Measurements from ENCODE around the gene ZBTB16. TPM values are rescaled to one million over a fixed set of nuclear protein-coding genes. Genes with fewer than 3 reads are reported as not detected.
A peak's percentile ranks its signal among the peaks of the same experiment; 100 is the strongest.

The ZBTB16 gene
- total and polyA plus RNA-seq, 2 experiments from 2014 or later = 0.29 to 1.4 TPM

GRCh38 chr11:114148013-114148382, 88.5 kb downstream of the ZBTB16 start:
- Mint-ChIP-seq H3K4me1 (peaks cover 16% of the 10 kb centered on the region), H3K27ac (no peak overlapping the region), H3K9me3 (no peaks in the 10 kb centered on the region), H3K36me3 (ENCODE audit: low read depth) (no peaks in the 10 kb centered on the region), H3K4me3 (no peak overlapping the region), H3K27me3 (ENCODE audit: insufficient read depth, low read depth, poor library complexity) (no peaks in the 10 kb centered on the region)
- TF ChIP-seq STAT1 (IDR thresholded peaks at IDR 0.05; ENCODE audit: unreplicated experiment) (no peak), ZNF462 (CRISPR knock-in tag; IDR thresholded peaks at IDR 0.05) (no peak), CTCF (conservative IDR thresholded peaks at IDR 0.05; ENCODE audit: low read depth in 2 of 2) (no peak), CREB1 (CRISPR knock-in tag; IDR thresholded peaks at IDR 0.05; ENCODE audit: low read depth) (no peak), ZNF331 (CRISPR knock-in tag; IDR thresholded peaks at IDR 0.05; ENCODE audit: low read depth) (no peak), ZNF114 (CRISPR knock-in tag; IDR thresholded peaks at IDR 0.05) (no peak), EZH2phosphoT487 (IDR thresholded peaks at IDR 0.05; ENCODE audit: unreplicated experiment) (no peak), EZH2 (IDR thresholded peaks at IDR 0.05; ENCODE audit: low read depth, unreplicated experiment) (no peak)
- TF ChIP-seq, protein P1, sequence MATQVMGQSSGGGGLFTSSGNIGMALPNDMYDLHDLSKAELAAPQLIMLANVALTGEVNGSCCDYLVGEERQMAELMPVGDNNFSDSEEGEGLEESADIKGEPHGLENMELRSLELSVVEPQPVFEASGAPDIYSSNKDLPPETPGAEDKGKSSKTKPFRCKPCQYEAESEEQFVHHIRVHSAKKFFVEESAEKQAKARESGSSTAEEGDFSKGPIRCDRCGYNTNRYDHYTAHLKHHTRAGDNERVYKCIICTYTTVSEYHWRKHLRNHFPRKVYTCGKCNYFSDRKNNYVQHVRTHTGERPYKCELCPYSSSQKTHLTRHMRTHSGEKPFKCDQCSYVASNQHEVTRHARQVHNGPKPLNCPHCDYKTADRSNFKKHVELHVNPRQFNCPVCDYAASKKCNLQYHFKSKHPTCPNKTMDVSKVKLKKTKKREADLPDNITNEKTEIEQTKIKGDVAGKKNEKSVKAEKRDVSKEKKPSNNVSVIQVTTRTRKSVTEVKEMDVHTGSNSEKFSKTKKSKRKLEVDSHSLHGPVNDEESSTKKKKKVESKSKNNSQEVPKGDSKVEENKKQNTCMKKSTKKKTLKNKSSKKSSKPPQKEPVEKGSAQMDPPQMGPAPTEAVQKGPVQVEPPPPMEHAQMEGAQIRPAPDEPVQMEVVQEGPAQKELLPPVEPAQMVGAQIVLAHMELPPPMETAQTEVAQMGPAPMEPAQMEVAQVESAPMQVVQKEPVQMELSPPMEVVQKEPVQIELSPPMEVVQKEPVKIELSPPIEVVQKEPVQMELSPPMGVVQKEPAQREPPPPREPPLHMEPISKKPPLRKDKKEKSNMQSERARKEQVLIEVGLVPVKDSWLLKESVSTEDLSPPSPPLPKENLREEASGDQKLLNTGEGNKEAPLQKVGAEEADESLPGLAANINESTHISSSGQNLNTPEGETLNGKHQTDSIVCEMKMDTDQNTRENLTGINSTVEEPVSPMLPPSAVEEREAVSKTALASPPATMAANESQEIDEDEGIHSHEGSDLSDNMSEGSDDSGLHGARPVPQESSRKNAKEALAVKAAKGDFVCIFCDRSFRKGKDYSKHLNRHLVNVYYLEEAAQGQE (IDR thresholded peaks at IDR 0.05; ENCODE audit: unreplicated experiment) = no peak
- TF ChIP-seq, protein P2, sequence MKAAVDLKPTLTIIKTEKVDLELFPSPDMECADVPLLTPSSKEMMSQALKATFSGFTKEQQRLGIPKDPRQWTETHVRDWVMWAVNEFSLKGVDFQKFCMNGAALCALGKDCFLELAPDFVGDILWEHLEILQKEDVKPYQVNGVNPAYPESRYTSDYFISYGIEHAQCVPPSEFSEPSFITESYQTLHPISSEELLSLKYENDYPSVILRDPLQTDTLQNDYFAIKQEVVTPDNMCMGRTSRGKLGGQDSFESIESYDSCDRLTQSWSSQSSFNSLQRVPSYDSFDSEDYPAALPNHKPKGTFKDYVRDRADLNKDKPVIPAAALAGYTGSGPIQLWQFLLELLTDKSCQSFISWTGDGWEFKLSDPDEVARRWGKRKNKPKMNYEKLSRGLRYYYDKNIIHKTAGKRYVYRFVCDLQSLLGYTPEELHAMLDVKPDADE (IDR thresholded peaks at IDR 0.05) = no peak
- no peaks in the 10 kb centered on the region for H3F3A ChIP-seq (replicated peaks; ENCODE audit: low read depth)
- H2AFZ ChIP-seq = no peak overlapping the region
- DNase-seq (ENCODE audit: low spot score) (no peak), ATAC-seq (peak; percentile 34; the same call in 2 of the 3 replicates)
- no peaks in the 10 kb centered on the region for H3K27me3 ChIP-seq (ENCODE audit: insufficient read depth)
- peaks cover 21% of the 10 kb centered on the region for H3K9me2 ChIP-seq (ENCODE audit: insufficient read depth)
- H3K79me2 ChIP-seq (replicated peaks; ENCODE audit: insufficient read depth) = no peaks in the 10 kb centered on the region
- H4K20me1 ChIP-seq (replicated peaks; ENCODE audit: insufficient read depth) = no peaks in the 10 kb centered on the region
- peaks cover 9% of the 10 kb centered on the region for H3K4me1 ChIP-seq (ENCODE audit: insufficient read depth)
- no peak overlapping the region for H3K27ac ChIP-seq (ENCODE audit: low read depth)
- H3K4me2 ChIP-seq = no peak overlapping the region
- H3K4me3 ChIP-seq = no peak overlapping the region
- no peaks in the 10 kb centered on the region for H3K36me3 ChIP-seq (ENCODE audit: insufficient read depth)

Measured in GM23338 (cell line).